NCI-H510A (cell line): ENCODE results near the gene ALAS1.
"Not testable (repeated sequence)": the region's sequence is repeated elsewhere in the genome, so short reads cannot be mapped to it uniquely, and the experiment has no call there.

Experiments
- DNase-seq: peaks from one replicate; lab custom pipeline; 2025; lab: John Stamatoyannopoulos, UW

The ALAS1 gene

DNA sequence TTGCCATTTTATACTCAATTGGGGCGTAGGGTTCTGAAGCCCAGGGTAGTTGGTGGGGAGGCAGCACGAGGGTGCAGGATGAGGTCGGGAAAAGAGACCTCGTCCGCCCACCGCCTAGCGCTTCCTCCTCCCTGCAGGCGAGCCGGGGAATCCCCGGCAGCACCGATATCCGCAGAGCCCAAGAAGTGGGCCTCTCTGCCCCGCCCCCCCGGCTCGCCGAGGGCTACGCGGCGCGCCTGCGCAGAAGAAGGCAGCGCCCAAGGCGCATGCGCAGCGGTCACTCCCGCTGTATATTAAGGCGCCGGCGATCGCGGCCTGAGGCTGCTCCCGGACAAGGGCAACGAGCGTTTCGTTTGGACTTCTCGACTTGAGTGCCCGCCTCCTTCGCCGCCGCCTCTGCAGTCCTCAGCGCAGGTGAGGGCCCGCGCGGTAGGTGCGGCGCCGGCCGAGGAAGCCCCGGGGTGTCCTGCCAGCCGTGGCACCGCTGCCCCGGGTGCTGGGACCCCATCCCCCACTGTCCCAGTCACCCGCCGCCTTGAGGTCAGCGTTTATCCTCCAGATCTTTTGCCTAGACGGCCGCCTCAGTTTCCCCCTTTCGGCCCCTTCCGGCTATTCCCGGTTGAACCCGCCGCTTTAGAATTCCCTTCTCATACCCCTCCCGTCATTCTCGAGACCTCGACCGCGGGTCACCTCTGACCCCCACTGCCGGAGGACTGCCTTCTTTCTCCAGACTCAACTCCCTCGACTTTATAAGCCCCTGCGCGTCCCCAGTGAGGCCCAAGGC is at the start of gene ALAS1:
Gene ALAS1 (plus strand): TSS at position 319 of the 784 bp plus-strand sequence. CDS start 1,082 bp downstream, outside the sequence.
- DNase-seq, result peak; percentile 58

DNA sequence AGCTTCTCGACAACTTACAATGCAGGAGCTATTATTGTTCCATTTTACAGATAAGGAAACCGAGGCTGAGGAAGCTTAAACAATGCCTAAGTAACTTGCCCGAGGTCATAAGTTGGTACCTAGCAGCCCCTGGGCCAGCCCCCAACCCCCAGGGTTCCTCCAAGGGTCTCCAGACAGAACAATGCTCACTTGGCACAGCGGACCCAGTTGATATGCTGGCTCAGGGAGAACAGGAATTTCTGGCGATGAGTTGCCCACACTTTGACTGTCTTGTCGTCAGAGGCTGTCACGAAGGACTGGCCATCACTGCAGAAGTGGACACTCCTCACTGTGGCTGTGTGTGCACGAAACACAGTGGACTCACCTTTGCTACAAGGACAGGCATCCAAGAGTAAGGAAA is 48.9 kb upstream of the ALAS1 start:
- no peak for DNase-seq

DNA sequence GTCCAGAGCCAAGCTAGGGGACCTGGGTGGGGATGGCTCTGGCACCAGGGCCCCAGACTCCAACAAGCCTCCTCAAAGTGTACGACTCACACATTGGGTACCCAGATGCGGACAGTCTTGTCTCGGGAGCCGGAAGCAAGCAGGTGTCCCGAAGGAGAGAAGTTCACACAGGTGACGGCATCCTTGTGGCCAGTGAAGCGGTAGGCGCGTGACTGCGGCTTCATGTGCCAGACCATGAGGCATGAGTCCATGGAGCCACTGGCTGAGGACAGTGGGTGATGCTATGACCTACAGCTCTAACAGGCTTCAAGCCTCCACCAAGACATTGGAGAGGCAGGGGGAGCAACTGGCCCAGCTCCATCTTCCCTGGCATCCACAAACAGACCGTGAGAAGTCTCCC is 48.2 kb upstream of the ALAS1 start:
- no peak for DNase-seq

DNA sequence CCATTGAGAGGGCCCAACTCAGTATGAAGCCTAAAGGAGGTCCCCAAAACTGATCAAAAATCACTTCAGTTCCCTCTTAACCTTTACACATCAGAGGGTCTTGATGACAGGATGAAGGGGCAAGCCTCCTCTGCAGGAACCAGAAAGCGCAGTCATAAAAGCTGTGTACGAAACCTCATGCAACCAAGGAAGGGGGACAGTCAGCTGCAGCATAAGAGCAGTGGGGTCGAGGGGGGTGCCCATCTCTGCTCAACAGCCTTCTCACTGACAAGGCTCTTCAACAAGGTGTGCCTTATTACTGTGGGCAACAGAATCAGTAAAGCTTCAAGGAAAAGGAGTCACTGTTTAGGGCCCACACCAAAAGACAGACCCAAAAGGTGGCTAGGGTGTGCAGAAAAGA is 47.6 kb upstream of the ALAS1 start:
- no peak for DNase-seq

DNA sequence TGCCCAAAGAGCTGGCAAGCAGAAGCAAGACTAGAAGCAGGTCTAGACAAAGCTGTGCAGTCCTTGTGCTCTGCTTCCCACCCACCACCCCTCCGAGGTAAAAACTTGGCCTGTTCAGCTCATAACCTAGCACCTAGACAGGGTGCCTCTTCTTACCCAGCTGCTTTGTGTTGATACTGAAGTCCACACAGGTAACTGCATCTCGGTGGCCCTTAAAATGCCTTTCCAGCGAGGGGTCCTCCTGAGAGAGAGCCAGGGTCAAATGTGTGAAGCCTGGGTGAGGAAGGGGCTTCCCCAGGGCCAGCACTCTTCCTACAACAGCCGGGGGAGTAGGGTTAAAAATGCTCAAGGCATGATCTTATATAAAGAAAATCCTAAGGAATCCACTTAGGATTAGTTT is 47.1 kb upstream of the ALAS1 start:
- DNase-seq, result no peak

DNA sequence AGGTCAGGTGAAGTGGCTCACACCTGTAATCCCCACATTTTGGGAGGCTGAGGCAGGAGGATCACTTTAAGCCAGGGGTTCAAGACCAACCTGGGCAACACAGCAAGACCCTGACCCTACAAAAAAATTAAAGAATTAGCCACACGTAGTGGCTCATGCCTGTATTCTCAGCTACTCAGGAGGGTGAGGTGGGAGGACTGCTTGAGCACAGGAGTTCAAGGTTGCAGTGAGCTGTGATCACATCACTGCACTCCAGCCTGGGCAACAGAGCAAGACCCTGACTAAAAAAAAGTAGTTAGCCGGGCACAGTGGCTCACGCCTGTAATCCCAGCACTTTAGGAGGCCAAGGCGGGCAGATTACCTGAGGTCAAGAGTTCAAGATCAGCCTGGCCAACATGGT is 46.0 kb upstream of the ALAS1 start:
- not testable (repeated sequence) for DNase-seq

DNA sequence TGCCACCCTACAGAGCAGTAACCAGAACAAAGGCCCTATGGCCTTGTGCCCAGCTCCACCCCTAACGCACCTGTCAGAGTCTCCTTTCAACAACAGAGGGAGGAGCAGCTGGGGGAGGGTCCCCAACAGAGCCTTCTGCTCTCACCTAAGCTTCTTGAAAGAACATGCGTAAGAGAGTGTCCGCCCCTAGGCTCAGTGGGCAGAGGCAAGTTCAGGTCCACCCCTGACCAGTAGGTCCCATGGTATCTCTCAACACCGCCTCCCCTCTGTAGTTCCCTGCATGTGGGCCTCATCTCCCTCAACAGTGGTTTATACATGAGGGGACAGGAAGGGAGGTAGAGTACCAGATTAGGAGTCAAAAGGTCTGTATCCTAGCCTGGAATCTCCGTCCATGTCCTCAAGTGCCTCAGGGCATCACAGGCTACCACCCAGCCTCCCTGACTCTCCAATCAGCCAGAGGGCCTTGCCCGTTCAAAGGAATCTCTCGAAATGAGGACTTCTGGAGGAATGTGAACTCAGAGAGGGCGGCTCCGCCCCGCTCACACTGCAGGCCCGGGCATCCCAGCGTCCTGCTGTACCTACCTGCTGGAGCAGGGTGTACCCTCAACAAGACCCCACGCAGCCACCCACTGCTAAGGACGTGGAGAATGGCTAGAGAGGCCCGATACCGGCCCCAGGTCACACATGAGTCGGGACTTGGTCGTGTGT is 44.4 kb upstream of the ALAS1 start:
- DNase-seq, result peak; percentile 53

DNA sequence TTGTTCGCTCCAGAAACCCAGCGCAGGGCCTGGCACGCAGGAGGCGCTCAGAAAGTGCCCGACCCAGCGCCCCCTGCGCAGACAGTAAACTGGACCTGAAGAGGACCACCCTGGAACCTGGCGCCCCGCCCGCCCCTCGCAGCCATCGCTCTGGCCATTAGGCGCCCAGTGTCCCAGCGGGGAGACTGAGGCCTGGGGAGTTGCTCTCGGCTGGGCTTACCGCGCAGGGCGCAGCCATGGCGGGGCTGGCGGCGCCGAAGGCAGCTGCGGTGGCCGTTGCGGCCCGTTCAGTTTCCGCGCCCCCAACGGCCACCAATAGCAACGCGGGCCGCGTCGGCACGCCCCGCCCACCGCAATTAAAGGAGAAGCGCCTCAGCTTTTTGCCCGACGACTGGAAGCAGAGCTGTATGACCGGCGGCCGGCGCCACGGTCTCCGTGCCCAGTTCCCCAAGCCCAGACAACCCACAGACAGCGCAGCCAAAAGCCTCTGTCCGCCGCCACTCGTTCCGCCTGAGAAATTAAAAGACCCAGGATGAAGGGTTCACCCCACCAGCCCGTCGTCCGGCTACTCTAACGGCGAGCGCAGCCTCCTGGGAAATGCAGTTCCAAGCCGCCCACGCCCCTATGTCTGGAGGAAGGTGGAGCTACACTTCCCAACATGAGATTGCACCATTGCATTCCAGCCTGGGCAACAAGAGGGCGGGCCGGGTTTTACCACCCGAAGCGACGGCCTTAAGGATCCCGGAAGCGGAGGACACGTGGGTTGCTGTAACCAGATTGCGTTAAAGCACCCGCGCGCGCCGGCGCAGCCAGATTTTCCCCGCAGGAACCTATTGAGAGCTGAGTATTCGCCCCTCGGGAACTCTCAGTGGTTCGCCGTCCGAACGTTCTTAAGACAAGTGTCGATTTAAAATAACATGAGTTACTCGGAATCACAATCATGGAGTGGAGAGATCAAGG is 43.5 kb upstream of the ALAS1 start, which contains the start of gene POC1A:
Gene POC1A (minus strand): TSS at position 289 of the 960 bp plus-strand sequence. CDS start 51 bp downstream, at position 238.
- peak; percentile 86 for DNase-seq

DNA sequence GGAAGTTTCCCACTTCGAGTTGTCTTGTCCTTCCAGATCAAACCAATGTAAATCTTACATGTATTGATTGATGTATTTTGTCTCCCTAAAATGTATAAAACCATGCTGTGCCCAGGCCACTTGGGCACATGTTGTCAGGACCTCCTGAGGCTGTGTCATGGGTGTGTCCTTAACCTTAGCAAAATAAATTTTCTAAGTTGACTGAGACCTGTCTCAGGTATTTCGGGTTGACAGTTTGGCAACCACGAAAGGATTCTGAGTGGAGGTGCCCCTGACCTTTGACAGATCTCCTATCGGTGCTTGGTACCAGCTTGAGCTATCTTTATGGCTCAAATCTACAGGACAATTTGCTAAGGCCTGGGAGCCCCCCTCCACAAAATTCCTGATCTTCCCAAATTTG is 42.0 kb upstream of the ALAS1 start:
- DNase-seq, result no peak

DNA sequence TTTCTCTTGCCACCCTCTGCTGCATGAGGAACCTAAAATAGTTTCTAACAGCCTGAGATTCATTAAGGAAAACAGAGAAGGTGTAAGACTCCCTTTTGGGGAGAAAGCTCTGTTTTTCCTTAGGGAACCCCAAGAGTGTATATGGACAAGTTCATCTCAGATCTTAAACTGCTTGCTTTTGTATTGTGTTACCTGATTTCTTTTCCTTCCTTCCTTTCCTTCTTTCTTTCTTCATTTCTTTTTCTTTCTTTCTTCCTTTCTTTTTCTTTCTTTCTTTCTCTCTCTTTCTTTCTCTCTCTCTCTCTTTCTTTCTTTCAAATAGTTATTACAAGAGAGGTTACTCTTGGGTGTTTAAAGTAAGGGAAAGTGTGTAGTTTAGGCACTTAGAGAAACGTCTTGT is 38.5 kb upstream of the ALAS1 start:
- no peak for DNase-seq

DNA sequence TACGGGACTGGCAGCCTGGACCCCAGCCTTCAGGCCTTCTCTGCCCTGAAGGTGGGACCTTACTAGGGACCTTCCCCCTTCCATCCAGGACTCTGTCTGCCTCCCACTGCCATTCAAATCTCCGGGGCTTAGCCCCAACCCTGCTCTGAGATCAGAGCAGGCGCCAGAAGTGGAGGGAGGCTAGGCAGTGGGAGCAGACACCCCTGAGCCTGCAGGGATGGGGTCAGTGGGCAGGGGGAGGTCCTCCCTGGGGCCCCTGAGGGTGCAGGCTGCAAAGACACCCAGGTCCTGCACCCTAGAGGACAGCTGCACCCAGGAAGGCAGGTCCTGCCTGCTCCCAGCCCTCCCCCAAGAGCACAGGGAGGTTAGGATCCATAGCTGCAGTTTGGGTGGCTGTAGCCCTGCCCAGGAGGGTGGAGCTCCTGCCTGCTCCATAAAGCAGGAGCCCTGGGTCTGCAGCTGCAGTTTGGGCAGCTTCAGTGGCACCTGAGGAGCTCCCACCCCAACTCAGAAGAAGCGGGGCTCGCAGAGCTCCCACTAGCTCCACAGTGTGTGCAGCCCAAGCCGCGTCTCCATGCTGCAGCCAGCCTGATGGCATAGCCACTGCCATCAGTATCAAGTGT is 35.6 kb upstream of the ALAS1 start:
- DNase-seq, result no peak

DNA sequence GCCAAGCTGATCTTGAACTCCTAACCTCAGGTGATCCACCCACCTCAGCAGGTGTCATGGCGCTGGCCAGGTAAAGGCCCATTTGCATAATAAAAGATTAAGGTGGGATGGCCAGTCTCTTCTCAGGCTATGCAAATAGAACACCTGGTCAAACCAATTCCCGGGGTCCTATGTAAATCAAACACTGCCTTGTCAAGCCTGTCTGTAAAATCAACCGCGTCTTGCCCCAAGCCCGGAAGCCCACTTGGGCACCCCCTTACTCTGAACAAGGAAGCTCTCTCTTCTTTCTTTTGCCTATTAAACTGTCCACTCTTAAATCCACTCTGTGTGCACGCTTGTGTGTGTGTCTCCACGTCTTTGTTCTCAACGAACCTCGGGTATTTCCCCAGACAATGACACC is 30.7 kb upstream of the ALAS1 start:
- DNase-seq, result no peak

DNA sequence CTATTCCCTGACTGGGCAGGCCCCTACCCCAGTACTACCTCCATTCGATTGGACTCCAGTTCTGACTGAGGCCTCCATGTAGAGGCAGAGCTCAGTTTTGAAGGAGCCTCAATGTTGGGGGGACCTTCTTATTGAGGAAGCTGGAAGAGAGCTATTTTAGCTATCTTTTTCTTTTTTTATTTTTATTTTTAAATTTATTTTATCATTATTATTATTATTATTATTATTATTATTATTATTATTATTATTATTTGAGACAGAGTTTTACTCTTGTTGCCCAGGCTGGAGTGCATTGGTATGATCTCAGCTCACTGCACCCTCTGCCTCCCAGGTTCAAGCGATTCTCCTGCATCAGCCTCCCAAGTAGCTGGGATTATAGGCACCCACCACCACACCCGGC is 27.7 kb upstream of the ALAS1 start:
- DNase-seq, result not testable (repeated sequence)

DNA sequence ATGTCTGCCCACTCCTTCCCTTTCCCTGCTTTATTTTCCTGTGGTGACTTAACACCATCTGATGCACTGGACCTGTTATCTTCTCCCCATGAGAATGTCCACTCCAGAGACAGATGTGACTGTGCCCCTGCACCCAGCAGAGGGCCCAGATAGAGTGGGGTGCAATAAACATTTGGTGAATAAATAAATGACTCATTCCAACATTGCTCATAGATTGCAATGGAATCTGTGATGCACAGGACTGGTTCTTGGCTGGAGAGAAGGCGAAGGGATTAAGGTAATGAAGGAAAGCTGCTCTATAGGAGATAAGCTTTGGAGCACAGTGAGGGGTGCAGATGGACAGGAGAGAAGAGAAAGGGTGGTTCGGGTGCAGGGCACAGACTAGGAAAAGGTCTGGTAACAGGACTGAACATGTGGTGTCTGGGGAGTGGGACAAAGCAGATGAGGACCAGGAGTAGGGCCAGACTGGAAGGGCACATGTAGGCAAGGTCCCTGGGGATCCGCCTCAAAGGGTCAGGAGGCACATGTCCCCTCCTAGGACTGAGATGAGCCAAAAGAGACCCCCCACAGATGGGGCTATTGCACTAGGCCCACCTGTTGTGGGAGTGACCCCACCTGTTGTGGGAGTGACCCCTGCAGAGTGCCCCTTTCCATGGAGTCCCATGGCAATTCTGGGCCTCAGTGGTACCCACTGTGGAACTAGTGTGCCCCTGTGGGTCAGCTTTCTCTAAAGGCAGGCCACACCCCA is 26.3 kb upstream of the ALAS1 start:
- DNase-seq, result no peak

DNA sequence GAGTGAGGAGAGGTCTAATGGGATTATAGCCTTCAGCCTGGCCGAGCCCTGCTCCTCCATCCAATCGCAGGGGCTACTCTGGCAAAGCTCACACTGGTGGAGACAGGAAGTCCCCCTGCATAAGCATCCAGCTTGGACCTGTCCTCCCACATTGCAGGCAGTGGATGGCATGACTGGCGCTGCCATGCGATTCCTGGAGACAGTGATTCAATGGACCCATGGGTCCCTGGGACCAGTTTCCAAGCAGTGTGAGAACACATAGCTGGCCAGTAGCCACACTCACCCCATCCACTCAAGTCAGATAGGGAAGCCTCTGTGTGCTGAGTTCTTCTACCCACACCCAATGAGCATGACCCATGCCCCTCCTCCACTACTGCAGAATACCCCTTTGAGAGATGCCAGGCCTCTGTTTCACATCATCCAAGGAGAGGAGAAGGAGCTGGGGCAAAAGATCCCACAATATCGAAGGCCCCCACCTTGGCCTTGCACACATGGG is 25.6 kb upstream of the ALAS1 start:
- no peak for DNase-seq

DNA sequence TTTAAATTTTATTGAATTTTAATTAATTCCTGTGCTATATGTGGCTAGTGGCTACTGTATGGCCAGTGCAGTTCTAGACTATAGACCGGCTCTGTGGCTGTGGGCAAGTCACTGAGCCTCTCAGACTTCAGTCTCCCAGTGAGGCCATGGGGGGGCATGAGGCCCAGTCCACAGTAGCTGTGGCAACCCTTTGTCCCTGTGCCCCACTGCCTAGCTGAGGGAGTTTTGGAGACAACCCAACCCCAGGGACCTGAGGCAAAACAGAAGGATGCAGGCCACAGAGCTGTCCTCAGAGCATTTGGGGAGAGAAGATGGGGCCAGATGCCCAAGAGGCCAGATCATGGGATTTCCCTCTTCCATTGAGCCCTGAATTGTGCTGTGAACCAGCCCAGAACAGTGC is 24.9 kb upstream of the ALAS1 start:
- DNase-seq, result no peak

DNA sequence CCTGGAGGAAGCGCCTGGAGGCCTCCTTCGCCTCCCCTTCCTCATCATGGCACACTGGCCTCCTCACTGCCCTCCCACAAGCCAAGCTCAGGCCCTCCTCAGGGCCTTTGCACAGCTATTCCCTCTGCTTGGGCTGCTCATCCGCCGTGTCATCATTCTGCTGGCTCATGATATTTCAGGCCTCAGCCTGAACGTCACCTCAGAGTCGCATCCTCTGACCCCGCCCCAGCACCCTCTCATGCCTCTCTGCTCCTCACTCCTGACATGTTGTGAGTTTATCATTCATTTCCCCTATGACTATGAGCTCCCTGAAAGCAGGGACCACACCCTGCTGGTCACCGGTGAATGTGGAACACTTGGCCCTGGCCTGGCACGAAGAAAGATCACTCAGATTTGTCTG is 23.1 kb upstream of the ALAS1 start:
- DNase-seq, result no peak

DNA sequence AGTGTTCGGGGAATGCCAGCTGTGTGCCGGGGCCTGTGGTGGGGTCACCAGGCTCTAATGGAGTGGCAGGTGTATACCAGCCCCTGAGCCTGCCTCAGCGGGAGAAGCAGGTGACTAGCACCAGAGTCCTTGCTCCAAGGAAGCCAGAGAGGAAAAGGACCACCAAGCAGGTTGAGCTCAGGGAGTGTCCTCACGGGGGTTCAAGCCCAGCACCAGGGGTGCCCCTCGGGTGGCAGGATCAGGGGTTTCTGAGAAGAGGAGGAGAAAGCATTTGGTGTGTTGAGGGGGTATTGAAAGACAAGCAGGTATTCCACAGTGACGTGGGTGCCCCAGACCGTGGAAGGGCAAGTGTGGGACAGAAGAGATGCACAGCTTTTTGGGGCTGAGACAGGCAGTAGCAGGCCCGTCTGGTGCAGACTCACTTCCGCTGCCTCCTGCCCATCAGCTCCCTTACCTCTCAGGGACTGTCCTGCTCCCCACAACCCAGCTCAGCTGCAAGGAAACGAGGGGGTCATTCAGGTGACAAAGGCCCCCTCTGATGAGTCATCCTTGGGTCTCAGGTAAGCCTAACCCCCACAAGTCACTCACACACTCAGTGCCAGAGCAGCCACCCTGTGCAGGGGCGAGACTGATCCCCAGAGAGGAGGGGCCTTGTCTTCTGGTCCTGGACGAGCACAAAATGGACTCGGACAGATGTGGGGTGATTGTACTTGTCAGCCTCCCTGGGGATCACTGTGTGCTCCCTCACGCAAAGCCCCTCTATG is 22.4 kb upstream of the ALAS1 start:
- DNase-seq, result no peak

DNA sequence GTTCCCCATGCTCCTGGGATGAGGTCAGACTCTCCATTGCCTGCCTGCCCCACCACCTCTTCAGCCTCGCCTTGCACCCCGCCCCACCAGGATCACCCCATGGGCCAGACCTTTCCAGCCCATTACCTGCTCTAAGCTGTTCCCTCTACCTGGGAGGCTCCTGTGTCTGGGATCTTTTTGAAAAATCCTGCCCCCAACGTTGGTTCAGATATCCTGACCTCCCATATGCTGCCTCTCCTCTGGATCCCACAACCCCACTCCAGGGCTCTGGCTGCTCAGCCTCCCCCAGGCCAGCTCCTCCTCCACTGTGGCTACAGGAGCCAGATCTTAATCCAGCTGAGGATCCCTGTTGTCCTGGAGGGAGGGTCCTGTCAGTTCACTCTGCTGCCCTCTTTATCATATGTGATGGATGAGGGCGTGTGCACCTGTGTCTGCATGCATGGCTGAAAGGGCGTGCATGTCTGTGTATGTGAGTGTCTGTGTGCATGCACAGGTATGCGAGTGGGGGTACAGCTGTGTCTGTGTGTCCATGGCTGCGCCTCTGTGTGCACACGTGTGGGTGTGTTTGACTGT is 21.7 kb upstream of the ALAS1 start:
- no peak for DNase-seq
